ENCODE measurements around the gene CCR9.
A peak's percentile ranks its signal among the peaks of the same experiment; 100 is the strongest.

CCR9 gene

DNA sequence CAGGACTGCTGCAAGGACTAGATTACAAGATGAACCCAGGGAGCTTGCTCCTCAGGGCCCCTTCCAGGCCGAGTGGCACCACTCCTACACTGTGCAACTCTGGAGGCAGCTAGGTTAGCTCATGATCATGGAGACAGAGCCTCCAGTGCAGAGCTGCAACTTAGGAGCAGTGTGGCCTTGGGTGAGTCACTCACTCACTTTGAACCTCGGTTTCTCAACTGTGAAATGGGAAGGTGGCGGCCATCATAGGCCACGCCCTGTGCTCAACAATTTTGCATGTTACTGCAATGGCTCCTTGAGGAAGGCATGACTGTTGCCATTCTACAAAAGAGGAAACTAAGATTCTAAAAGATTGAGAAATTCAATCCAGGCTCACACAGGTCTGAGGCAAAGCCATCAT lies 45.8 kb downstream of the CCR9 start:
- no peak overlapping the region for H3K4me3 ChIP-seq (ENCODE audit: insufficient read depth, low read depth, low read length, poor library complexity, severe bottlenecking)
- no peaks in the 10 kb centered on the region for H3K27me3 ChIP-seq (replicated peaks; ENCODE audit: control insufficient read depth, insufficient read depth, low read length, poor library complexity, severe bottlenecking)
- H3K9me3 ChIP-seq (ENCODE audit: control insufficient read depth, low read length): no peaks in the 10 kb centered on the region
- no peak overlapping the region for H3K27ac ChIP-seq (ENCODE audit: insufficient read depth, low read length, poor library complexity, severe bottlenecking)
- peaks cover 91% of the 10 kb centered on the region for H3K36me3 ChIP-seq (ENCODE audit: control insufficient read depth, insufficient read depth, low read length)
- no peaks in the 10 kb centered on the region for H3K4me1 ChIP-seq (ENCODE audit: control insufficient read depth, insufficient read depth, low read length, poor library complexity, severe bottlenecking)
- no peak for DNase-seq

DNA sequence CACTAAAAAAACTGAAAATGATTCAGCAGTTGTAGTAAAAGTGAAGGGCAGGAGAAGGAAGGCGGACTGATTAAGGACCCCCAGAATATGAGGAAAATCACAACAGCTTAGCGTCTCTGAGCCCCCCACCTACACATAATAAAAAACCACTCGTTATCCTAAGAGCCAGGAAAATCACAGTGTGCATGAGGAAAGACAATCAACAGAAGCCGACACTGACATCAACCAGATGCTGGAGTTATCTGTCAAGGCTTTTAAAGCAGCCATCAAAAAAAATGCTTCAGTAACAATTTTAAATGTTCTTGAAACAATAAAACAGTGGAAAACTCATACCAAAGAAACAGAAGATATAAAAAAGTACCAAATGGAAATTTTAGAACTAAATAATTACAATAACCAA lies 47.2 kb downstream of the CCR9 start:
- Histone ChIP-seq H3K36me3 (ENCODE audit: control insufficient read depth, insufficient read depth, low read length) (peaks cover 87% of the 10 kb centered on the region), H3K27ac (ENCODE audit: insufficient read depth, low read length, poor library complexity, severe bottlenecking) (no peak overlapping the region)

GRCh38 chr3:45936261-45936660 lies 49.9 kb downstream of the CCR9 start:
- no peaks in the 10 kb centered on the region for H3K27me3 ChIP-seq (replicated peaks; ENCODE audit: control insufficient read depth, insufficient read depth, low read length, poor library complexity, severe bottlenecking)
- H3K27ac ChIP-seq (ENCODE audit: insufficient read depth, low read length, poor library complexity, severe bottlenecking): no peak overlapping the region
- no peaks in the 10 kb centered on the region for H3K9me3 ChIP-seq (ENCODE audit: control insufficient read depth, low read length)
- H3K36me3 ChIP-seq (ENCODE audit: control insufficient read depth, insufficient read depth, low read length): peaks cover 61% of the 10 kb centered on the region
- no peak for DNase-seq
- H3K4me1 ChIP-seq (ENCODE audit: control insufficient read depth, insufficient read depth, low read length, poor library complexity, severe bottlenecking): no peaks in the 10 kb centered on the region
- no peak overlapping the region for H3K4me3 ChIP-seq (ENCODE audit: insufficient read depth, low read depth, low read length, poor library complexity, severe bottlenecking)

More for the DNA sequence above, 47.2 kb downstream of the CCR9 start:
- H3K4me1 ChIP-seq (ENCODE audit: control insufficient read depth, insufficient read depth, low read length, poor library complexity, severe bottlenecking): no peaks in the 10 kb centered on the region
- H3K9me3 ChIP-seq (ENCODE audit: control insufficient read depth, low read length): no peaks in the 10 kb centered on the region
- H3K4me3 ChIP-seq (ENCODE audit: insufficient read depth, low read depth, low read length, poor library complexity, severe bottlenecking): no peak overlapping the region
- no peaks in the 10 kb centered on the region for H3K27me3 ChIP-seq (replicated peaks; ENCODE audit: control insufficient read depth, insufficient read depth, low read length, poor library complexity, severe bottlenecking)
- no peak for DNase-seq

GRCh38 chr3:45937206-45938042 lies 51.1 kb downstream of the CCR9 start:
- Histone ChIP-seq H3K4me1 (ENCODE audit: control insufficient read depth, insufficient read depth, low read length, poor library complexity, severe bottlenecking) (no peaks in the 10 kb centered on the region), H3K36me3 (ENCODE audit: control insufficient read depth, insufficient read depth, low read length) (peaks cover 50% of the 10 kb centered on the region)

DNA sequence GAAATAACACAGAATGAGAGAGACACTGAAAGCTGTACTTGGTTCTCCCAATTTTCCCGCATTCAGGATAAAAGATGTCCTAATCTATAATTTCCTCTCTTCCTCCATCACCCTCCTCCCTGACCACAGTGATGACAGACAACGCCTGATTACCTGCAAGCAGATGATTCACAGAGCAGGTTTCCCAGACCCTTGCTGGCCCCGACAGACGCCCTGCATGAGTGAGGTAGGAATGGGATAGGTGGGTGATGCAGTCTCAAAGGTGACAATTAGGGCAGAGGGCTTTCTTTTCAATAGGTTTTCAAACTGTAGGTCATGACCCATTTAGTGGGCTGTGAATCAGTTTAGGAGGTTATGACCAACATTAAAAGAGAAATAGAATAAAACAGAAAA lies 51.7 kb downstream of the CCR9 start:
- no peak overlapping the region for H3K27ac ChIP-seq (ENCODE audit: insufficient read depth, low read length, poor library complexity, severe bottlenecking)
- H3K9me3 ChIP-seq (ENCODE audit: control insufficient read depth, low read length): no peaks in the 10 kb centered on the region
- H3K4me1 ChIP-seq (ENCODE audit: control insufficient read depth, insufficient read depth, low read length, poor library complexity, severe bottlenecking): peaks cover 6% of the 10 kb centered on the region
- no peak overlapping the region for H3K4me3 ChIP-seq (ENCODE audit: insufficient read depth, low read depth, low read length, poor library complexity, severe bottlenecking)
- no peak for DNase-seq
- peaks cover 45% of the 10 kb centered on the region for H3K36me3 ChIP-seq (ENCODE audit: control insufficient read depth, insufficient read depth, low read length)
- H3K27me3 ChIP-seq (replicated peaks; ENCODE audit: control insufficient read depth, insufficient read depth, low read length, poor library complexity, severe bottlenecking): no peaks in the 10 kb centered on the region

More at GRCh38 chr3:45937206-45938042, 51.1 kb downstream of the CCR9 start:
- no peaks in the 10 kb centered on the region for H3K9me3 ChIP-seq (ENCODE audit: control insufficient read depth, low read length)
- no peak overlapping the region for H3K4me3 ChIP-seq (ENCODE audit: insufficient read depth, low read depth, low read length, poor library complexity, severe bottlenecking)
- no peaks in the 10 kb centered on the region for H3K27me3 ChIP-seq (replicated peaks; ENCODE audit: control insufficient read depth, insufficient read depth, low read length, poor library complexity, severe bottlenecking)
- DNase-seq: no peak
- no peak overlapping the region for H3K27ac ChIP-seq (ENCODE audit: insufficient read depth, low read length, poor library complexity, severe bottlenecking)

- no peak overlapping the region for H3K27ac ChIP-seq (ENCODE audit: insufficient read depth, low read length, poor library complexity, severe bottlenecking)
- peaks cover 38% of the 10 kb centered on the region for H3K36me3 ChIP-seq (ENCODE audit: control insufficient read depth, insufficient read depth, low read length)
- peak; percentile 59 to 75 (median 62) for DNase-seq
- no peaks in the 10 kb centered on the region for H3K9me3 ChIP-seq (ENCODE audit: control insufficient read depth, low read length)
- no peak overlapping the region for H3K4me3 ChIP-seq (ENCODE audit: insufficient read depth, low read depth, low read length, poor library complexity, severe bottlenecking)
- peaks cover 14% of the 10 kb centered on the region for H3K4me1 ChIP-seq (ENCODE audit: control insufficient read depth, insufficient read depth, low read length, poor library complexity, severe bottlenecking)
- no peaks in the 10 kb centered on the region for H3K27me3 ChIP-seq (replicated peaks; ENCODE audit: control insufficient read depth, insufficient read depth, low read length, poor library complexity, severe bottlenecking)
Observed at GRCh38 chr3:45938864-45939263, 52.5 kb downstream of the CCR9 start.

DNA sequence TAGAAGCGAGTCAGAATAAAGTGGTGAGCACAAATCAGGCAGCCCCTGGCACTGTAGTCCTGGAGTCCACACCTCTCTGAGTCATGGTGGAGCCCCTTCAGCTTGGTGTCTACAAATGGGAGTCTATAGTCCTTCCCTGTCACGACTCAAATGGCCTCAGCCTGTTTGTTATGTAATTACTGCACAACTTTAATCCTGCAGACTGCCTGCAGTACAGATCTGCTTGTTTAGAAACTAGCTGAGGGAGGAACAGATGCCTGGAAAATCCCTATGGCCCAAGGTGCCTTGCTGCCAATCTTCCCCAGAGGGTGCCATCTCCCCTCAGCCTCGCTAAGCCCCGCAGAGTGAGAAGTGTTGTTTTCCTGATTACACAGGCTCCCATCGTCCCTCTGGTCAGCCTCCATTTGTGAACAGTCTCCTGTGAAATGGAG lies 53.0 kb downstream of the CCR9 start:
- Histone ChIP-seq H3K36me3 (ENCODE audit: control insufficient read depth, insufficient read depth, low read length) (peaks cover 33% of the 10 kb centered on the region), H3K9me3 (ENCODE audit: control insufficient read depth, low read length) (no peaks in the 10 kb centered on the region), H3K27me3 (replicated peaks; ENCODE audit: control insufficient read depth, insufficient read depth, low read length, poor library complexity, severe bottlenecking) (no peaks in the 10 kb centered on the region), H3K4me3 (ENCODE audit: insufficient read depth, low read depth, low read length, poor library complexity, severe bottlenecking) (no peak overlapping the region), H3K27ac (ENCODE audit: insufficient read depth, low read length, poor library complexity, severe bottlenecking) (no peak overlapping the region), H3K4me1 (ENCODE audit: control insufficient read depth, insufficient read depth, low read length, poor library complexity, severe bottlenecking) (peaks cover 19% of the 10 kb centered on the region)
- no peak for DNase-seq

GRCh38 chr3:45940004-45940780 lies 53.8 kb downstream of the CCR9 start:
- no peak overlapping the region for H3K27ac ChIP-seq (ENCODE audit: insufficient read depth, low read length, poor library complexity, severe bottlenecking)

GRCh38 chr3:45940781-45941365 lies 54.5 kb downstream of the CCR9 start:
- Histone ChIP-seq H3K36me3 (ENCODE audit: control insufficient read depth, insufficient read depth, low read length) (peaks cover 23% of the 10 kb centered on the region), H3K4me3 (ENCODE audit: insufficient read depth, low read depth, low read length, poor library complexity, severe bottlenecking) (no peak overlapping the region), H3K27me3 (replicated peaks; ENCODE audit: control insufficient read depth, insufficient read depth, low read length, poor library complexity, severe bottlenecking) (no peaks in the 10 kb centered on the region), H3K27ac (ENCODE audit: insufficient read depth, low read length, poor library complexity, severe bottlenecking) (no peak overlapping the region), H3K4me1 (ENCODE audit: control insufficient read depth, insufficient read depth, low read length, poor library complexity, severe bottlenecking) (peaks cover 30% of the 10 kb centered on the region), H3K9me3 (ENCODE audit: control insufficient read depth, low read length) (no peaks in the 10 kb centered on the region)
- no peak for DNase-seq

More at GRCh38 chr3:45940004-45940780, 53.8 kb downstream of the CCR9 start:
- peaks cover 26% of the 10 kb centered on the region for H3K4me1 ChIP-seq (ENCODE audit: control insufficient read depth, insufficient read depth, low read length, poor library complexity, severe bottlenecking)
- H3K9me3 ChIP-seq (ENCODE audit: control insufficient read depth, low read length): no peaks in the 10 kb centered on the region
- no peak for DNase-seq
- no peaks in the 10 kb centered on the region for H3K27me3 ChIP-seq (replicated peaks; ENCODE audit: control insufficient read depth, insufficient read depth, low read length, poor library complexity, severe bottlenecking)
- peaks cover 27% of the 10 kb centered on the region for H3K36me3 ChIP-seq (ENCODE audit: control insufficient read depth, insufficient read depth, low read length)
- H3K4me3 ChIP-seq (ENCODE audit: insufficient read depth, low read depth, low read length, poor library complexity, severe bottlenecking): no peak overlapping the region
